GM18861 (cell line): Measurements from ENCODE around the gene NCAPD3.
"Not testable (repeated sequence)": the region's sequence is repeated elsewhere in the genome, so short reads cannot be mapped to it uniquely, and the experiment has no call there.

Experiments used
- ATAC-seq: cut with Tn5 transposase; IDR thresholded peaks from one replicate; pipeline ENCODE4 v1.9.1; 2021; ENCODE audit not compliant: unreplicated experiment

The NCAPD3 gene, protein sequence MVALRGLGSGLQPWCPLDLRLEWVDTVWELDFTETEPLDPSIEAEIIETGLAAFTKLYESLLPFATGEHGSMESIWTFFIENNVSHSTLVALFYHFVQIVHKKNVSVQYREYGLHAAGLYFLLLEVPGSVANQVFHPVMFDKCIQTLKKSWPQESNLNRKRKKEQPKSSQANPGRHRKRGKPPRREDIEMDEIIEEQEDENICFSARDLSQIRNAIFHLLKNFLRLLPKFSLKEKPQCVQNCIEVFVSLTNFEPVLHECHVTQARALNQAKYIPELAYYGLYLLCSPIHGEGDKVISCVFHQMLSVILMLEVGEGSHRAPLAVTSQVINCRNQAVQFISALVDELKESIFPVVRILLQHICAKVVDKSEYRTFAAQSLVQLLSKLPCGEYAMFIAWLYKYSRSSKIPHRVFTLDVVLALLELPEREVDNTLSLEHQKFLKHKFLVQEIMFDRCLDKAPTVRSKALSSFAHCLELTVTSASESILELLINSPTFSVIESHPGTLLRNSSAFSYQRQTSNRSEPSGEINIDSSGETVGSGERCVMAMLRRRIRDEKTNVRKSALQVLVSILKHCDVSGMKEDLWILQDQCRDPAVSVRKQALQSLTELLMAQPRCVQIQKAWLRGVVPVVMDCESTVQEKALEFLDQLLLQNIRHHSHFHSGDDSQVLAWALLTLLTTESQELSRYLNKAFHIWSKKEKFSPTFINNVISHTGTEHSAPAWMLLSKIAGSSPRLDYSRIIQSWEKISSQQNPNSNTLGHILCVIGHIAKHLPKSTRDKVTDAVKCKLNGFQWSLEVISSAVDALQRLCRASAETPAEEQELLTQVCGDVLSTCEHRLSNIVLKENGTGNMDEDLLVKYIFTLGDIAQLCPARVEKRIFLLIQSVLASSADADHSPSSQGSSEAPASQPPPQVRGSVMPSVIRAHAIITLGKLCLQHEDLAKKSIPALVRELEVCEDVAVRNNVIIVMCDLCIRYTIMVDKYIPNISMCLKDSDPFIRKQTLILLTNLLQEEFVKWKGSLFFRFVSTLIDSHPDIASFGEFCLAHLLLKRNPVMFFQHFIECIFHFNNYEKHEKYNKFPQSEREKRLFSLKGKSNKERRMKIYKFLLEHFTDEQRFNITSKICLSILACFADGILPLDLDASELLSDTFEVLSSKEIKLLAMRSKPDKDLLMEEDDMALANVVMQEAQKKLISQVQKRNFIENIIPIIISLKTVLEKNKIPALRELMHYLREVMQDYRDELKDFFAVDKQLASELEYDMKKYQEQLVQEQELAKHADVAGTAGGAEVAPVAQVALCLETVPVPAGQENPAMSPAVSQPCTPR (N-terminal part only)

GRCh38 chr11:134223836-134224709 is at the start of gene NCAPD3, which contains the start of gene VPS26B:
Gene NCAPD3, minus strand, starts transcription at chr11:134223967. Its CDS starts 41 bp downstream, at chr11:134223926.
Gene VPS26B, plus strand, starts transcription at chr11:134224671. Its CDS starts 452 bp downstream, at chr11:134225123.
- peak; percentile 58 for ATAC-seq

DNA sequence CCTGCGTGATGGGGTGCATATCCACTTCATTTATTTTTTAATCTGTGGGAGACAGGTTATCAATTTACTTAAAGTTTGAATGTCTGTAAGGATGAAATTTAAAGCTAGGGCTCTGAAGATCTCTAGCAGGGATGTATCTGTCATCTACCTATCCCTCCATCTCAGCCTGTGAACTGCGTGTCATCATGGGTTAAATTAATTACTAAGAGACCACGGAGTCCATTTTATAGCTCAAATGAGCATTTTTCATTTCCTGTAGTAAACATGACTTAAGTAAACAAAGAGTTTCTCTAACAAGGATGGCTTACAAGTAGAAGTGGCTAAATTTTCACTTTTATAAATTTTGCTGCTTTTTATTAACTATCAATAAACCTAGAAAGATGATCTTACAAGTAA is 49.5 kb upstream of the NCAPD3 start:
- ATAC-seq: no peak

- no peak for ATAC-seq
Measured at GRCh38 chr11:134272381-134273316, 48.9 kb upstream of the NCAPD3 start.

DNA sequence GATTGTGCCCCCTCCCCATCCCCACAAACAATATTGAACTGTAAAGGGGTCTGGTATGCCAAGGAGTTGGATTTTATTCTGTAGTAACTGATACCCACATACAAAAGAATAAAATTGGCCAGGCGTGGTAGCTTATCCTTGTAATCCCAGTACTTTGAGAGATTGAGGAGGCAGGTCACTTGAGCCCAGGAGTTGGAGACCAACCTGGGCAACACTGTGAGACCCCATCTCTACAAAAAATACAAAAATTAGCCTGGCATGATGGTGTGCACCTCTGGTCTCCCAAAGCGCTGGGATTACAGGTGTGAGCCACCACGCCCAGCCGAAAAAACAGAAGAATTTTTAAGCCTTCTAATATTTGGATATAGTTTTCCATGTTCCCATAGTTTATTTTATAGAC is 48.2 kb upstream of the NCAPD3 start:
- ATAC-seq: no peak

GRCh38 chr11:134270250-134270714 is 46.5 kb upstream of the NCAPD3 start:
- ATAC-seq: no peak

DNA sequence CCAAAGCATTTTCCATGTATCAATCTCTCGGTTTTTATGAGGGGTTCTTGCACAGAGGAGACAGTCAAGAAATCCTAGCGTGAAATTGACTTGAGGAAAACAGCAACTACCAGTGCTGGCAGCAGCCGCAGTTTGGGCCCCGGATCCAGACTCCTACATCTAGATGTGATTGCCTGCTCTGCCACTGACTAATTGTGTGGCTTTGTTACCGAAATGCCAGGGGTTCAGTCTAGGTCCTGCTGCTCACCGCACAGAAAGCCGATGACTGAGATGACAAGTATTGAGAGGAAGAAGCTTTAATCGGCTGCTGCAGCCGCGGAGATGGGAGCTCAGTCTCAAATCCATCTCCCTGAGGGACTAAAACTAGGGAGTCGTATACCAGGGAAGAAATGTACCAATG is 44.2 kb upstream of the NCAPD3 start:
- no peak for ATAC-seq

- no peak for ATAC-seq
Measured at GRCh38 chr11:134267461-134267860, 43.7 kb upstream of the NCAPD3 start.

DNA sequence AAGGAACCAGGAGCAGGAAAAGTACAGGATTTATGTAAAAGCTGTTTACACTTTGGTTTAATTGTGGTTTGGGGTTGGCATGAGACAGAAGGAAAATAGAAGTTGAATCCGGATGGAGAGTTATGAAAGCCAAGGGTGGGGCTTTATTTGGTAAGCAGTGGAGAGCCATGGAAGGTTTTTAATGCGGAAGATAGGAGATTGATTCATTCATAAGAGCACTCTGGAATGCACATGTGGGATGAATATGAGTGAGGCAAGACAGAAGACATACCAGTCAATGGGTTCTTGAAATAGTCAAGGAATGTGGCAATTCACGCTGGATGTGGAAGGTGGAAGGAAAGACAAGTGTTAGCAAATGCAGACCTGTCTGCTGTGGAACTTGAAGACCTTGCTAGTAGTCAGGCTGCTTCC is 43.1 kb upstream of the NCAPD3 start:
- no peak for ATAC-seq

DNA sequence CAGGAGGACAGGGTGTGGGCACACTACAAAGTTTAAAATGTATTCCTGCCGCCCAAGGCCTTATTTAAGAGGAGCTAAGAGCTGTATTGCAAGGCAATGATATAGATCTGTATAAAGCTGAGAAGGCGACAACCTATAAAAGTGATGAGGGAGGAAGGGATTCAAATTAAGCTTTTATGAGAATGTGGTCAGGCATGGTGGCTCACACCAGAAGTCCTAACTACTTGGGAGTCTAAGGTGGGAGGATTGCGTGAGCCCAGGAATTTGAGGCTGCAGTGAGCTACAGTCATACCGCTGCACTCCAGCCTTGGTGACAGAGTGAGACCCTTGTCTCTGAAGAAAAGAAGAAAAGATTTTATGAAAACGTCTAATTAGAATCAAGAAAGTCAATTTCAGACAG is 42.7 kb upstream of the NCAPD3 start:
- no peak for ATAC-seq

DNA sequence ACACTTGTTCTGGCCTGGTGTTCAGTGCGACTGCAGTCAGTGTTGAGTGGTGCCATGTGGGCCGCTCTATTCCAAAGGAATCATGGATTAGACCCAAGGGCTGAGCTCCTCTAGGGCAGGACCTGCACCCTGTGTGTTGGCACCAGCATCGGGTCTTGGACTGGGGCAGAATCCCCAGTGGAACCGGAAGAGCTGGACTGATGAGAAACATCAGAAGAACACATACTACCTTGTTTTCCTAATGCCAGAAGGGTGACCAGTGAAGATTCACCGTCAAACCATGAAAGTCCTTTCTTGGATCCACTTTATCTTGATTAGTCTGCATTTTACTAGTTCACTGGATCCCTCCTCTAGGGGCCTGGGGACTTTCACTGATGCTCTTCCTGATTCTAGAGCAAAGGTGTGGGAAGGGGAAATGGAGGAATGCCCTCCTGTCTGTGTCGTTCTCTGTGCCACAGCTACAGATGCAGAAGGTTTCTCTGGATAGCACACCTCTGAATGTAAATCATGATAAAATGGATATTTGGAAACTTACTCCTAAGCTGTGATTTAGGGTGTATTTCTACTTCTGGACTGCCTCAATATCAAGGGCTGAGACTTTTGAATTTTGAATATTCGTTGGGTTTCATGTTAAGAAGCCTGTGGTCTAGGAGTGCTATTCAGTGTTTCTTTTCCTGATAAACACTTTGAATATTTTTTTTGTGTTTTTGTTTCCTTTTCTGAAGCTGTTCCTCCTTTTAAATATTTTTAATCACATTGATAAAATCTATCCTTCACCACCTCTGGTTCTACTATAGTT is 41.4 kb upstream of the NCAPD3 start:
- no peak for ATAC-seq

DNA sequence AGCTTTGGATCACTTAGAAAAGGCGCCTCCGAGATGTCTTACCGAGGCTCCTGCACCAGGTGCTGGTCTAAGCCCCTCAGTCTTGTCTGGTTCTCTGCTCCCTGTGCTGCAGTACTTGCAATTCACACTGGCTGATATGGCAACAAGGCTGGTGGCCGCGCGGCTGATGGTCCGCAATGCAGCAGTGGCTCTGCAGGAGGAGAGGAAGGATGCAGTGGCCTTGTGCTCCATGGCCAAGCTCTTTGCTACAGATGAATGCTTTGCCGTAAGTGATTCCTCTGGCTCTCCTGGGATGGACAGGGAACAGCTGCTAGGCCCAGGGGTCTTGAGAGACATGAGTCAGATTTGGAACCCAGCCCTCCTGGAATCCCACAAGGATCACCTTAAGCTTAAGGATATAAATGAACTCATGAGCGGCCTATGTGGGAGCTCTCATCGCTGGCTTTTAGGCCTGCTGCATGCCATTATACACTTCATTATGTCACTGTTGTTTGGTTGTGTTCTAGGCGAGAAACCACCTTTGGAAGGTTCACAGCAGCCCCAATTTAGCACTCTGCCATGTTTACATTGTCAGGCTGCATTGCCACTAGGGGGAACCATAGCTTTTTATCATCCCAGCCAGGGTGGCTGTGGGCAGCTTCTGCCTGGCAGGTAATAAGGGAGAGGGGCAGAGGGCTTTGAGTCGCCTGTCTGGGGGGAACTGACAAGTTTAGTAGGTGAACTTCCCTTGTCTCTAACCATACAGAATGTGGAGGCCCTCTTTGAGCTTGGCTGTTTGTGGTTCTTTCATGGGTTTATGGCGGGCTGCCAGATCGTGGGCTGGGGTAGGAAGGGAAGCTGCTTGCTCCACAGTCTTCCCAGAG is 38.1 kb upstream of the NCAPD3 start:
- no peak for ATAC-seq

DNA sequence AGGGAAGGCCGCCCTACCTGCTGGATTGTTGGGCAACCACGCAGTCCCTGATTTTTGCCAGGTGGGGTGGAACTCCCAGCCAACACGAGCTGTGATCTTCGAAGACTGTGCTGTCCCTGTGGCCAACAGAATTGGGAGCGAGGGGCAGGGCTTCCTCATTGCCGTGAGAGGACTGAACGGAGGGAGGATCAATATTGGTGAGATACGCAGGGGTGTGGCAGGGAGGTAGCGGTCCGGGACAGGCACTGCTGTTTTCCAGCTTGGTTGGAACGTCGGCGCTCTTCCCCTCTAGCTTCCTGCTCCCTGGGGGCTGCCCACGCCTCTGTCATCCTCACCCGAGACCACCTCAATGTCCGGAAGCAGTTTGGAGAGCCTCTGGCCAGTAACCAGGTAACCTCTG is 37.2 kb upstream of the NCAPD3 start:
- no peak for ATAC-seq

DNA sequence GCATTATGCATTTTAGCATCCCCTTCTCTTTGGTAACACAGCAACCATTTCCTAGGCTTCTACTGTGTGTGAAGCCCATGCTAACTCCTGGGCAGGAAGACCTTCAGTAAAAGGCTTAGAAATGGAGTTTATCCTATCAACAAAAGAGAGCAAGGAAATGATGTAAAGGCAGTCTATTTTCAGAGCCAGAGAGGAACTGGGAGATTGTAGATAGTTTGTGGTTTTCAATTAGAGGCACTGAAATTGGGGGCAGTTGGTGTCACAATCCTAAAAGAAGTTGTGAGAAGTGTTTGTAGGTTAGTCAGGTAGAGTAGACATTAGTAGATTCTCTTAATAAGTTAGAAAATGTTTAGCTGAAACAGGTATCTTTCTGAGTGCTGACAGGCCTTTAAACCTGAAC is 36.7 kb upstream of the NCAPD3 start:
- ATAC-seq: no peak

GRCh38 chr11:134258577-134258976 is 34.8 kb upstream of the NCAPD3 start:
- no peak for ATAC-seq

DNA sequence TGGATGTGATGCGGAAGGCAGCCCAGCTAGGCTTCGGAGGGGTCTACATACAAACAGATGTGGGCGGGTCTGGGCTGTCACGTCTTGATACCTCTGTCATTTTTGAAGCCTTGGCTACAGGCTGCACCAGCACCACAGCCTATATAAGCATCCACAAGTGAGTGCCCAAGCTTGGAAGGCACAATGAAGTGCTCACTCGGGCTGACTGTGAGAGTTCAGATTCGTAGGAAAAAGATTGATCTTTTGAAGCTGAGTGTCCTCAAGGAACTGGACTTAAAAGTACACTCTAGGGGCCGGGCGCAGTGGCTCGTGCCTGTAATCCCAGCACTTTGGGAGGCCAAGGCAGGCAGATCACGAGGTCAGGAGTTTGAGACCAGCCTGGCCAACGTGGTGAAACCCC is 33.3 kb upstream of the NCAPD3 start:
- no peak for ATAC-seq

- not testable (repeated sequence) for ATAC-seq
Measured at GRCh38 chr11:134255184-134255561, 31.4 kb upstream of the NCAPD3 start.
